ENCODE results near the gene HCN4. TPM values are rescaled to one million over a fixed set of nuclear protein-coding genes. Genes with fewer than 3 reads are reported as not detected.

HCN4 gene
- total RNA-seq, 1 donor from 2014 or later: not detected

DNA sequence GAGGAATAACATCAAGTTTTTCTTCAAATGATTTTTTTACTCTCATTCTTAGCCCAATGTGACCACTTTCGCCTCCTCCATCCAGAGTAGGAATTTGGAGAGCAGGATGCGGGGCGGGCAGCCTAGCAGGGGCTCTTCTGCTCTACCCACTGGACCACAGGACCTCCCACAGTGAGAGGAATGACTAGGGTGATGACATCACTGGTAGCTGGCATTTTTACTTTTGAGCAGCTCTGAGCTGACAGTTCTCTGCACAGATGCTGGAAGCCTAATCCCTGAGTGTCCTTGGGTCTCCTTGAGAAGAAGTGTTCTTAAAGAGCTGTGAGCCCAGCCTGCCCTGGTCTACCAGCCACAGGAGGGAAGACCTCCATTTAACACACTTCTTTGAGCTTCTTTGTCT lies 1.4 kb upstream of the HCN4 start:
- intact Hi-C loops (cut with DNase I): no loop called here
- Histone ChIP-seq H3K27me3 (peaks cover 6% of the 10 kb centered on the region), H3K36me3 (no peaks in the 10 kb centered on the region), H3K27ac (no peak overlapping the region), H3K9me3 (no peaks in the 10 kb centered on the region), H3K4me3 (no peak overlapping the region), H3K4me1 (peaks cover 0 to 4% of the 10 kb centered on the region in 2 donors)
- no peak for DNase-seq (ENCODE audit: low spot score in 2 of 2)
- TF ChIP-seq, protein P1, sequence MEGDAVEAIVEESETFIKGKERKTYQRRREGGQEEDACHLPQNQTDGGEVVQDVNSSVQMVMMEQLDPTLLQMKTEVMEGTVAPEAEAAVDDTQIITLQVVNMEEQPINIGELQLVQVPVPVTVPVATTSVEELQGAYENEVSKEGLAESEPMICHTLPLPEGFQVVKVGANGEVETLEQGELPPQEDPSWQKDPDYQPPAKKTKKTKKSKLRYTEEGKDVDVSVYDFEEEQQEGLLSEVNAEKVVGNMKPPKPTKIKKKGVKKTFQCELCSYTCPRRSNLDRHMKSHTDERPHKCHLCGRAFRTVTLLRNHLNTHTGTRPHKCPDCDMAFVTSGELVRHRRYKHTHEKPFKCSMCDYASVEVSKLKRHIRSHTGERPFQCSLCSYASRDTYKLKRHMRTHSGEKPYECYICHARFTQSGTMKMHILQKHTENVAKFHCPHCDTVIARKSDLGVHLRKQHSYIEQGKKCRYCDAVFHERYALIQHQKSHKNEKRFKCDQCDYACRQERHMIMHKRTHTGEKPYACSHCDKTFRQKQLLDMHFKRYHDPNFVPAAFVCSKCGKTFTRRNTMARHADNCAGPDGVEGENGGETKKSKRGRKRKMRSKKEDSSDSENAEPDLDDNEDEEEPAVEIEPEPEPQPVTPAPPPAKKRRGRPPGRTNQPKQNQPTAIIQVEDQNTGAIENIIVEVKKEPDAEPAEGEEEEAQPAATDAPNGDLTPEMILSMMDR (IDR thresholded peaks at IDR 0.05): no peak

DNA sequence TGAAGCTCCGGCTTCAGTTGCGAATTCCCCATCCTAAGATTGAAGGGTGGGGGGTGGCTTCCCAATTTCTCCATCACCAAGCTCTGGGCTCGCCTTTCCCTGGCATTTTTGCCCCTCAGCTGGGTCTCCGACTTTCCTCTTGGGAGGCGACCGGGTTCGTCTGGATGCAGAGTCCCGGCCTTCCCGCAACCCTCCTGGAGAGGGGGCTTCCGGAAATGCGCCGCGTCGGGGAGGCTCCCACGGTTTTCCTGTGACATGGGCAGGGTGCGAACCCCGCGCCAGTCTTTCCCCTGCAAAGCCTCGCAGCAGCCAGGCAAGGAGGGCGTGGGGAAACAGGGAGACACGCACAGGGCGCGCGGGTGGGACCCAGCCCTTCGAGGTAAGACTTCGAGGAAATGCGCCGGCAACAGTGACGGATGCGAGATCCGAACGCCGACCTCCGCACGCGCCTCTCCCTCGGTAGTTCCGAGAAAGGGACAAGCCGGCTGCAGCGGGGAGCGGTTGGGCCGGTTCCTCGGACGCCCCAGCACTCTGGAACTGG lies 466 bp upstream of the HCN4 start:
- H3K36me3 ChIP-seq: no peaks in the 10 kb centered on the region
- intact Hi-C loops (cut with DNase I): no loop called here
- TF ChIP-seq, protein P1 (IDR thresholded peaks at IDR 0.05): no peak
- no peak overlapping the region for H3K27ac ChIP-seq
- H3K9me3 ChIP-seq: no peaks in the 10 kb centered on the region
- peaks cover 0 to 4% of the 10 kb centered on the region in 2 donors for H3K4me1 ChIP-seq
- H3K4me3 ChIP-seq: no peak overlapping the region
- no peak for DNase-seq (ENCODE audit: low spot score in 2 of 2)
- peaks cover 6% of the 10 kb centered on the region for H3K27me3 ChIP-seq

DNA sequence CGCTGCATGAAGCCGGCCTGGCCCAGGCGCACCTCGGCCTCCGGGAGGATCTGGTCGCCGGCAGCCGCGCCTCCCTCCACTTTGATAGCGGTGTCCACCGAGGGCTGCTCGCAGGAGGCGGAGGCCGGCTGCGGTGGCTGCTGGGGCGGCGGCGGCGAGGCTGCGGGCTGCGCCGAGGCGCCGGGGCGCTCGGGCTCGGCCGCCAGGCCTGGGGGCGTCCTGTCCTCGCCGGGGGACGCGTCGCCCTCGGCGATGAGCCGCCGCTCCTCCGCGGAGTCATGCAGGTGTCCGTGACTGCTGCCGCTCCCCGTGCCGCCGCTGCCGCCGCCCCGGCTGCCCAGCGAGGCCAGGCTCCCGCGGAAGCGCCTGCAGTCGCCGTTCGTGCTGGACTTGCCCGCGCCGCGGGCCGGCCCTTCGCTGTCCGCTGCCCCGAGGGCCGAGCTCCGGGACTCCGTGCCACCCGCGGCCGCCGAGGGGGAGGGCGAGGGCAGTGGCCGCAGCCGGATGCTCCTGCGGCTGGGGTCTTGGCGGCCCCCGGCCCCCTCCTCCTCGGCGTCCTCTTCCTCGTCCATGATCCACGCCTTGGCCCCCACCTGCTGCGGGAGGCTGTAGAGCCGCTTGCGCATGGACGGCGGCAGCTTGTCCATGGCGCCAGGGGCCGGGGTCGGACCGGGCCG lies 996 bp downstream of the HCN4 start:
- Histone ChIP-seq H3K9me3 (no peaks in the 10 kb centered on the region), H3K27me3 (peaks cover 6% of the 10 kb centered on the region), H3K4me3 (peak overlapping the region; percentile 36 to 57), H3K4me1 (peaks cover 0 to 4% of the 10 kb centered on the region in 2 donors), H3K36me3 (no peaks in the 10 kb centered on the region), H3K27ac (no peak overlapping the region)
- DNase-seq (ENCODE audit: low spot score in 2 of 2): no peak
- TF ChIP-seq, protein P1 (IDR thresholded peaks at IDR 0.05): no peak
- intact Hi-C loops (cut with DNase I): no loop called here

DNA sequence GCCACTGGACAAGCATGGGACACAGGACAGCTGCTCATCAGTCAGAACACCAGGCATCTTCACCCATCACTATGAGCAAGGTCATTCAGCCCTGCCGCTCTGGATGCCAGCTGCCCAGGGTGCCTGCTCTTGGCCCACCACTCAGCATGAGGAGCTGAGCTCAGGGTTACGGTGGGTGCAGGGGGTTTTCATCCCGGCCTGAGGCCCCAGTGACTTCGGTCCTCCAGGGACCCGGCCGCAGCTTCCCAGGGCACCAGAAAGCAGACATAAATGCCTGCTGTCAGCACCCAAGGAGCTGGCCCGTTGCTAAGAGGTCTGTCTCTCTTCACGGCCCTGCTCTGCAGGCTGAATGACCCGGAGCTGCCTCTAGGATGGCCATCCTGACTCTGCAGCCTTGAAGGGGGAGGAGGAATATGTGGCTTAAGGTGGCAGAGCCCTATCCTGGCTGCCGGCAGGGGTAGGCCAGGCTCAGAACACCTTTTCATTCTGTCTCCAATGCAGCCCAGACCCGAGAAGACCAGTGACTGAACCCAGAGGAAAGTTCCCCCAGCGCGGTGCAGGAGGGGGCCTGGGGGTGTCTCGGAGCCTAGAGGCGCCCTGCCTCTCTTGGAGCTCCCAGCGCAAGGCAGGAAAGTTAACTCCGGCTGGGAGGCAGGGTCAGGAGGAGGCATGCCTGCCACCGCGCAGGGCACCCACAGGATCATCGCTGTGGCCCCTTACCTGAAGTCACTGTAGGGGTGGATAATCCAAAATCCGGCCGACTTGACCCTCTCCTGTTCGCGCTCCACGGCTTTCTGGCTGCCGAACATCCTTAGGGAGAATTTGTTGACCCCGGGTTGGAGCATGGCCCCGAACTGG lies 1.8 kb downstream of the HCN4 start:
- Histone ChIP-seq H3K27me3 (peaks cover 6% of the 10 kb centered on the region), H3K36me3 (no peaks in the 10 kb centered on the region), H3K9me3 (no peaks in the 10 kb centered on the region), H3K27ac (no peak overlapping the region), H3K4me1 (peaks cover 0 to 4% of the 10 kb centered on the region in 2 donors), H3K4me3 (peak overlapping the region in 1 of 2 donors; percentile 57)
- TF ChIP-seq, protein P1 (IDR thresholded peaks at IDR 0.05): no peak
- DNase-seq (ENCODE audit: low spot score in 2 of 2): no peak
- intact Hi-C loops (cut with DNase I): no loop called here

DNA sequence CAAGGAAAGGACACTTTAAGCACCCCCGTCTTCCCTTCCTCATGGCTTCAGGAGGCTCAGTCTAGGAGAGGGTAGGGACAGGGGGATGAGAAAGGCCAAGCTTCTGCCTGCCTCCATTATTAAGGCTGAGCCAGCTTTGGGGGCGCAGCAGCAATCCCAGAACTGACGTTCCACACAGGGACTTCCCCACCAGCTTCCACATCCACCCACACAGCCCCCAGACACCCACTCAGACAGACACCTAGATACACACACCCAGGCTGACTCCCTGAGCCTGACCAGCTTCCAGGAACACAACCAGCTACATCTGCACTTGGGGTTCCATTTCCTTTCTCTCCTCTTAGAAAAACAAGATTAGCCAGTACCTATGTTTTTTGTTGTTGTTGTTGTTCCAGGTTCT lies 4.7 kb downstream of the HCN4 start:
- no peak overlapping the region for H3K27ac ChIP-seq
- H3K36me3 ChIP-seq: no peaks in the 10 kb centered on the region
- H3K27me3 ChIP-seq: peaks cover 6% of the 10 kb centered on the region
- intact Hi-C loops (cut with DNase I): no loop called here
- H3K4me3 ChIP-seq: no peak overlapping the region
- no peaks in the 10 kb centered on the region for H3K9me3 ChIP-seq
- DNase-seq (ENCODE audit: low spot score in 2 of 2): no peak
- TF ChIP-seq, protein P1 (IDR thresholded peaks at IDR 0.05): no peak
- peaks cover 0 to 4% of the 10 kb centered on the region in 2 donors for H3K4me1 ChIP-seq
